NCI-H82 (cell line): ENCODE data around the gene MIXL1.
"Not testable (repeated sequence)": the region's sequence is repeated elsewhere in the genome, so short reads cannot be mapped to it uniquely, and the experiment has no call there.

Experiments
- DNase-seq: peaks from one replicate; lab custom pipeline; 2025; lab: John Stamatoyannopoulos, UW

The MIXL1 gene

GRCh38 chr1:226223157-226223785 is at the start of gene MIXL1:
Gene MIXL1, plus strand, starts transcription at chr1:226223664. Its CDS starts 18 bp downstream, at chr1:226223682.
- peak; percentile 52 for DNase-seq

GRCh38 chr1:226176870-226177269 is 46.6 kb upstream of the MIXL1 start:
- DNase-seq: no peak

DNA sequence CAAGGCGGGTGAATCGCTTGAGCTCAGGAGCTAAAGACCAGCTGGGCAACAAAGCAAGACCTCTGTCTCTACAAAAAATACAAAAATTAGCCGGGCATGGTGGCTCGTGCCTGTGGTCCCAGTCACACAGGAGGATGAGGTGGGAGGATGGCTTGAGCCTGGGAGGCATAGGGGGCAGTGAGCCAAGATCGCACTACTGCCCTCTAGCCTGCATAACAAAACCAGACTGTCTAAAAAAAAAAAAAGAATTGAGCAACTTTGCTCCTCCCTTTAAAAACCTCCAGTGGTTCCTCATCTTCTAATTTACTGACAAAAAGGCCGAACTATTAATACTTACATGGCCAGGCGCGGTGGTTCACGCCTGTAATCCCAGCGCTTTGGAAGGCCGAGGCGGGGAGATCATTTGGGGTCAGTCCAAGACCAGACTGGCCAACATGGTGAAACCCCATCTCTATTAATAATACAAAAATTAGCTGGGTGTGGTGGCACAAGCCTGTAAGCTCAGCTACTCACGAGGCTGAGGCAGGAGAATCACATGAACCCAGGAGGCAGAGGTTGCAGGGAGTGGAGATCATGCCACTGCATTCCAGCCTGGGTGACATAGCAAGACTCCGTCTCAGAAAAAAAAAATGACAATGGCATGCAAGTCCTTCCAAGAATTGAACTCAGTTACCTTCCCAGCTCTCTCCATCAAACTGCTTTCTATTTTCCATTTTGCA is 41.3 kb upstream of the MIXL1 start:
- peak; percentile 40 for DNase-seq

GRCh38 chr1:226185141-226186036 is 38.1 kb upstream of the MIXL1 start:
- DNase-seq: peak; percentile 28

GRCh38 chr1:226186124-226187018 is 37.1 kb upstream of the MIXL1 start, which contains the start of gene ACBD3:
Gene ACBD3, minus strand, starts transcription at chr1:226186741. Its CDS starts 66 bp downstream, at chr1:226186675.
- peak; percentile 96 for DNase-seq

DNA sequence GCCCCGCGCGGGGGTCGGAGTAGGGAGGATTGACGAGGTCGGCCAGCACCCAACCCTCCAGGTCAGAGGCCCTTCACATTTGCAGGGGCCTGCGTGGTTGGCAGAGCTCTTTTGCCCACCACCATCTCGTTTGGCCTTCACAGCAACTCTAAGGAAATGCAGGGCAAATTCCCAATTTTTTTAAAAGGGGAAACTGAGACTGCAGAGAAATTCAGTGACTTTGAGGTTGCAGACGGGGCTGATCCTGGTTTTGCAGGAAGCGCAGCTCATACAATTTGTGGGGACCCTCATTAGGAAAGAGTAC is 36.5 kb upstream of the MIXL1 start:
- no peak for DNase-seq

DNA sequence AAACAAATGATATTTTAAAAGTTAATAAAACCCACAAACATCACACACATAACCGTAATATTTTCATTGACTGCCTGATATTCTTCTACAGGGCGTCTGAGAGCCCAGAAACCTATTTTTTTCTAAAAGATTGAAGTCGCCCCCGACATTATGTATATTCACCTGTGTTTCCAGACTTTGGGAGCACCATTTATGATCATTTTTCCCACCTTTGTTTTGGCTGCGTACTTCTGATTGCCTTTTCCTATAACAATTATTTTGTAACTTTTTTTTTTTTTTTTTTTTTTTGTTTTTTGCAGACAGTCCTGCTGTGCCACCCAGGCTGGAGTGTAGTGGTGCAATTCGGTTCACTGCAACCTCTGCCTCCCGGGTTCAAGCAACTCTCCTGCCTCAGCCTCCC is 36.1 kb upstream of the MIXL1 start:
- DNase-seq: no peak

- DNase-seq: no peak
Measured at GRCh38 chr1:226195144-226195543, 28.3 kb upstream of the MIXL1 start.

DNA sequence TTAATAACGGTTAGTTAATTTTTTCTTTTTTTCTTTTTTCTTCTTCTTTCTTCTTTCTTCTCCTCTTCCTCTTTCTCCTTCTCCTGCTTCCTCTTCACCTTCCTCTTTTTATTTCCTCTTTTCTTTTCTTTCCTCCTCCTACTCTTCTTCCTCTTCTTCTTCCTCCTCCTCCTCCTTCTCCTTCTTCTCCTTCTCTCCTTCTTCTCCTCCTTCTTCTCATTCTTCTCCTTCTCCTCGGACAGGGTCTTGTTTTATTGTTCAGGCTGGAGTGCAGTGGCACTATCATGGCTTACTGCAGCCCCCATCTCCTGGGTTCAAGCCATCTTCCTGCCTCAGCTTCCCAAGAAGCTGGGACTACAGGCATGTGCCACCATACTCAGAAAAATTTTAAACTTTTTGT is 23.5 kb upstream of the MIXL1 start:
- DNase-seq: no peak

DNA sequence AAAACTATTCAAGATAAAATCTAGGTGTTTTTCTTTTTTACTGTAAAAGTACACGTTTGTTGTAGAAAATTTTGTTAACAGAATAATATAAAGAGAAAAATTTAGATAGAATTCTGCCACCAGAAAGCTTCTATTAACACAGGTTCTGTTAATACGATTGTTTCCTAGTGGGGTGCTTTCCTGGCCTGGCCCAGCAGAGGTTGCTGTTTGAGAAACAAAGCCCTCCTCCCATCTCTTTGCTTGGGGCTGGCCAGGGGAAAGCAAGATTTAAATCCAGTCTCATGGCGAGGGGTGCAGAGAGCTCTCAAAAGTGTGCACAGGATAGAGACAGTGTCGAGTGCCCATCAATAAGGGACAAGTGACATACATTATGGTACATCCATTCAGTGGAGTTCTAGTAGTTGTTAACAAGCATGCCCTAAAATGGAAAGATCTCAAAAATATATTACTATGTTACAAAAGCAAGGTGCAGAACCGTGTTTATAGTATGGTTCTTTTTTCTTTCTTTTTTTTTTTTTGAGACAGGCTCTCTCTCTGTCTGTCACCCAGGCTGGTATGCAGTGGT is 22.4 kb upstream of the MIXL1 start:
- peak; percentile 62 for DNase-seq

GRCh38 chr1:226202246-226202645 is 21.2 kb upstream of the MIXL1 start:
- DNase-seq: no peak

- not testable (repeated sequence) for DNase-seq
Measured at GRCh38 chr1:226202666-226203065, 20.8 kb upstream of the MIXL1 start.

GRCh38 chr1:226203240-226203639 is 20.2 kb upstream of the MIXL1 start:
- no peak for DNase-seq

GRCh38 chr1:226203655-226204054 is 19.8 kb upstream of the MIXL1 start:
- DNase-seq: no peak

DNA sequence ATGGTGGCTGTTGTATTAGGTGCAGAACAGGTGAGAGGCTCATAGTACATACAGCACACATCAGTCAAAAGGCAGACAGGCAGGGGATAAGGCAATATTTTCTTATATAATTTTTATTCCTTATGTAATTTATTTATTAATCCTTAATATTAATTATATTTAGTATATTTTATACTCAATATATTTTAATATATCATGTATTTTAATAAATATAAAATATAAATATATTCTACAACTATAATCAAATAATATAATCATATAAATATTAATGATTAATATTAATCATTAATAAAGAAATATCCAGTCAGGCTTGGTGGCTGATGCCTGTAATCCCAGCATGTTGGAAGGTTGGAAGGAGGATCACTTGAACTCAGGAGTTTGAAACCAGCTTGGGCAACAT is 19.3 kb upstream of the MIXL1 start:
- no peak for DNase-seq

GRCh38 chr1:226207048-226207447 is 16.4 kb upstream of the MIXL1 start:
- no peak for DNase-seq

- peak; percentile 87 for DNase-seq
Measured at GRCh38 chr1:226209307-226210059, 14.0 kb upstream of the MIXL1 start.

DNA sequence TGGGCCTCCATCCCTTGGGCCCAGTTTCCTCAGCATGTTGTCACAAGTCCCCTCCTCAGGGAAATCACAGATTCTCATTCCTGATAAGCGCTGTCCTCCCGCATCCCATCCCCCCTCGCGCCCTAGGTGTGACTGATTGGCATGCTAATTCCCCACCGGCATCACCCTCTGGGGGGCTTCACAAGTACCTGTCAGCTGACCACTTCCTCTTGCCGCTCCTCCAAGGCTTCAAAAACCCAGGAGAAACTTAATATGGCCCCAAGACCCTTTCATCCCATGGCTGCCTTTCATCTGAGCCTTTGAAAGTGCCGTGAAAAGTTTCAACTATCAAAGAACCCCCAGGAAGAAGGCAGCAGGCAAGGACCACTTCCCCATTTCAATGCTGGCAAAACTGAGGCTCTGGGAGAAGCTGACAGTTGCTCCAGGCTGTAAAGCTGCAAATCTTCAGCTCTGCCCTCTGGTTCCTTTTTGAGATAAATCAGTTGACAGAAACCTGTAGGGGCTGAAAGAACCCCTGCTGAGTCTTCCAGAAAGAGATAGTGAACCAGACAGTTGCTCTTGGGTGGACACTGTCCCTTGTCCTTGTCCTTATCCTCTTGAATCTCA is 12.8 kb upstream of the MIXL1 start:
- DNase-seq: peak; percentile 21

GRCh38 chr1:226211181-226211821 is 12.2 kb upstream of the MIXL1 start:
- DNase-seq: no peak

- DNase-seq: no peak
Measured at GRCh38 chr1:226212545-226212944, 10.9 kb upstream of the MIXL1 start.
